Spleen (tissue), 11 donors: ENCODE measurements around the gene RHBDL1. TPM values are rescaled to one million over a fixed set of nuclear protein-coding genes. Genes with fewer than 3 reads are reported as not detected.
A peak's percentile ranks its signal among the peaks of the same experiment; 100 is the strongest.

Experiments used
- DNase-seq: peaks from one replicate; pipeline ENCODE4 v3.0.0-alpha.2; 2020
- H3K27ac ChIP-seq, 8 donors: fragments of 200-600 bp; sonication (generic) in 7 of 8; 1 replicate in 4 of 8; 2 replicates in 4 of 8; pipeline versions ENCODE4 v1.5.0 to v1.8.0; 2016 to 2021; ENCODE audit warnings: inconsistent platforms in 4 of 8, mild to moderate bottlenecking in 4 of 8, moderate library complexity in 1 of 8
- H3K27me3 ChIP-seq, 7 donors: fragments of 200-600 bp; sonication (generic) in 6 of 7; replicated peaks in 1 of 7; 1 replicate in 4 of 7; 2 replicates in 3 of 7; pipeline versions ENCODE4 v1.5.0 to v1.8.0; 2016 to 2021; ENCODE audit warnings: inconsistent platforms in 3 of 7, mild to moderate bottlenecking in 1 of 7
- H3K36me3 ChIP-seq, 6 donors: fragments of 200-600 bp; sonication (generic) in 5 of 6; 1 replicate in 4 of 6; 2 replicates in 2 of 6; pipeline versions ENCODE4 v1.5.0 to v1.8.0; 2016 to 2021; ENCODE audit warnings: inconsistent platforms in 2 of 6
- H3K4me1 ChIP-seq, 6 donors: fragments of 200-600 bp; sonication (generic) in 5 of 6; 1 replicate in 3 of 6; 2 replicates in 3 of 6; pipeline versions ENCODE4 v1.5.0 to v1.8.0; 2016 to 2021; ENCODE audit warnings: inconsistent platforms in 3 of 6
- H3K4me3 ChIP-seq, 8 donors: fragments of 200-600 bp; sonication (generic) in 7 of 8; 1 replicate in 4 of 8; 2 replicates in 4 of 8; pipeline versions ENCODE4 v1.5.0 to v1.8.0; 2016 to 2021; ENCODE audit warnings: inconsistent platforms in 4 of 8, mild to moderate bottlenecking in 4 of 8, moderate library complexity in 2 of 8
- H3K9me3 ChIP-seq, 8 donors: fragments of 200-600 bp; sonication (generic) in 7 of 8; 1 replicate in 4 of 8; 2 replicates in 4 of 8; pipeline versions ENCODE4 v1.5.0 to v1.8.0; 2016 to 2021; ENCODE audit warnings: inconsistent platforms in 4 of 8
- POLR2A ChIP-seq, 3 donors: fragments of 450-650 bp; IDR thresholded peaks; one replicate each; pipeline ENCODE4 v1.5.1; 2017; ENCODE audit warnings: antibody characterized with exemption in 3 of 3, mild to moderate bottlenecking in 1 of 3
- POLR2AphosphoS5 ChIP-seq, 3 donors: sonication (generic); formaldehyde crosslinking; IDR thresholded peaks; one replicate each; pipeline ENCODE4 v1.5.1; 2017; ENCODE audit warnings: antibody characterized with exemption in 3 of 3
- WGBS, 5 donors: extraction: QIAGEN DNeasy Blood & Tissue Kit in 3 of 5; methylation state at CpG; one replicate each; pipeline versions ENCODE4 v1.1.5 to v1.1.7; 2013 to 2018; 5-methylcytosine and 5-hydroxymethylcytosine counted together
- intact Hi-C: fragments of 100-400 bp; cut with DNase I; formaldehyde crosslinking; loops from one replicate; pipeline ENCODE4 v1.15.0; 2023; ENCODE audit warnings: low total_unique reads
- polyA plus RNA-seq, 3 donors: library from polyadenylated mRNA; stranded (reverse); fragments of 200-250 nt; gene quantifications; one replicate each; pipeline ENCODE4 v1.2.1, GENCODE V29; 2013
- total RNA-seq, 7 donors: library from RNA; depleted of rRNA in 3 of 7; stranded (reverse); fragments of >200 nt in 3 of 7; fragmentation: NEBNext Ultra II Directional in 4 of 7; extraction: Animal tissue kit (Norgen Biotek cat#: 25700) in 4 of 7; gene quantifications; one replicate each; pipeline versions ENCODE4 v1.1.0 to v1.2.1, GENCODE V29; 2016 to 2021
- TF ChIP-seq, protein P1 (sequence below), 11 experiments: fragments of 200-600 bp in 7 of 11; fragments of 450-650 bp in 4 of 11; sonication (generic) in 4 of 11; IDR thresholded peaks in 8 of 11; conservative IDR thresholded peaks in 3 of 11; 1 replicate in 7 of 11; 2 replicates in 4 of 11; pipeline versions ENCODE4 v1.4.0 to v1.8.0; 2016 to 2021; ENCODE audit warnings: antibody characterized with exemption in 11 of 11, inconsistent platforms in 4 of 11, mild to moderate bottlenecking in 1 of 11
- donor health status: healthy with polysubstance abuse.
- donor health status: DM: no; HTN: no; CAD: no; lungs with moderate emphysema.
- donor health status: DM: no; HTN: no; CAD: no.
- donor health status: Bipolar disorder and iron deficiency.
- donor health status: healthy.
- donor health status: DM: no; HTN: no; CAD: no.
- donor health status: DM: yes; HTN: yes; CAD: no.

RHBDL1 gene
- total and polyA plus RNA-seq, 10 donors: 0.37 to 2.0 (median 0.65) TPM

DNA sequence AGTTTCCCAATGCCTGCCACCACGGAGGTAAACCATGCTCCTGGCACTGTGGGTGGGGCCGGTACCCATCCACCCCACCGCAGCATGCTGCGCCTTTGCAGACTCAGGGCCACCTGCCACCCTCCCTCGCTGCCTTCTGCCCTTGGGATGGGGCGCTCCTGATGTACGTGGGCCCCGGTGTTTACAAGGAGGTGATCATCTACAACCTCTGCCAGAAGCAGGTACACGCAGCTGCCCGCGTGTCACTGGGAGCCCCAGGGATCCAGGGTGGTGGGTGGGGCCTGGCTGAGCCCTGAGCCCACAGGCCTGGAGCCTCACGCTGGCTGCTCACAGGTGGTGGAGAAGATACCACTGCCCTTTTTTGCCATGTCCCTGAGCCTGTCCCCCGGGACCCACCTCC lies 8.9 kb upstream of the RHBDL1 start:
- 89 to 96% (median 92%) methylated on average over 11 to 13 of the region's 13 CpGs for WGBS, 5 donors
- intact Hi-C loops: no loop called here

DNA sequence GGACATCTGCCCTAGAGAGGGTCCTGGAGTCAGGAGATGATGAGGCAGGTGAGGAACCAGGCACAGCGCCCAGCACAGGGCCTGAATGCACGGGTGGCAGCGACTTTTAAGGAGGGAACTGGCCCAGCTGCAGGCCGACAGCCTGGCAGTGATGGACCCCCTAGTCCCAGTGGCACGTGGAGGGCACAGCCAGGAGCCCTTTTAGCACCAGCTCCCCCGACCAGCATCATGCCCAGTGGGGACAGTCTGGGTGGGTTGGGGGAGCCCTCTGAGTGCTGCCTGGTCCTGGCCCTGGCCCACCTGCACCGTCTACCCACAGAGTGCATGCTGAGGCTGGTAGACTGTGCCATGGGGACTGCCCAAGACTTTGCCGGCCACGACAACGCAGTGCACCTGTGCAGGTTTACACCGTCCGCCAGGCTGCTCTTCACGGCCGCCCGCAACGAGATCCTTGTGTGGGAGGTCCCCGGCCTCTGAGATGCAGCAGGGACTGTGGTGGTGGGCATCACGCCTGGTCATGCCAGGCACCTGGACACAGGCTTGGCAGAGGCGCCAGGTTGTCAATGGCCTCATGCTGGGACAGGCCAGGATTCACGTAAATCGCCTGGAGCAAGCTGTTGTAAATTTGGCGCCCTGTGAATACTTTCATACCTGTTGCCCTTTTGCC lies 8.2 kb upstream of the RHBDL1 start:
- Histone ChIP-seq H3K4me1 (peaks cover 14 to 39% (median 27%) of the 10 kb centered on the region in 6 donors), H3K27ac (peak overlapping the region; percentile 75 to 94 (median 90)), H3K36me3 (peaks cover 0 to 33% (median 29%) of the 10 kb centered on the region in 6 donors), H3K4me3 (peak overlapping the region in 6 of 8 donors; percentile 70 to 99 (median 92)), H3K27me3 (no peaks in the 10 kb centered on the region), H3K9me3 (no peaks in the 10 kb centered on the region)
- no peak for TF ChIP-seq POLR2A (IDR thresholded peaks at IDR 0.05)
- TF ChIP-seq, protein P1, sequence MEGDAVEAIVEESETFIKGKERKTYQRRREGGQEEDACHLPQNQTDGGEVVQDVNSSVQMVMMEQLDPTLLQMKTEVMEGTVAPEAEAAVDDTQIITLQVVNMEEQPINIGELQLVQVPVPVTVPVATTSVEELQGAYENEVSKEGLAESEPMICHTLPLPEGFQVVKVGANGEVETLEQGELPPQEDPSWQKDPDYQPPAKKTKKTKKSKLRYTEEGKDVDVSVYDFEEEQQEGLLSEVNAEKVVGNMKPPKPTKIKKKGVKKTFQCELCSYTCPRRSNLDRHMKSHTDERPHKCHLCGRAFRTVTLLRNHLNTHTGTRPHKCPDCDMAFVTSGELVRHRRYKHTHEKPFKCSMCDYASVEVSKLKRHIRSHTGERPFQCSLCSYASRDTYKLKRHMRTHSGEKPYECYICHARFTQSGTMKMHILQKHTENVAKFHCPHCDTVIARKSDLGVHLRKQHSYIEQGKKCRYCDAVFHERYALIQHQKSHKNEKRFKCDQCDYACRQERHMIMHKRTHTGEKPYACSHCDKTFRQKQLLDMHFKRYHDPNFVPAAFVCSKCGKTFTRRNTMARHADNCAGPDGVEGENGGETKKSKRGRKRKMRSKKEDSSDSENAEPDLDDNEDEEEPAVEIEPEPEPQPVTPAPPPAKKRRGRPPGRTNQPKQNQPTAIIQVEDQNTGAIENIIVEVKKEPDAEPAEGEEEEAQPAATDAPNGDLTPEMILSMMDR (IDR thresholded peaks at IDR 0.05 in 8 of 11, conservative IDR thresholded peaks at IDR 0.05 in 3 of 11): no peak
- intact Hi-C loops: no loop called here
- peak; percentile 88 for DNase-seq
- WGBS, 5 donors: 83 to 90% (median 89%) methylated on average over 6 to 22 of the region's 22 CpGs

More for the DNA sequence above, 8.9 kb upstream of the RHBDL1 start:
- Histone ChIP-seq H3K4me1 (peaks cover 14 to 43% (median 28%) of the 10 kb centered on the region in 6 donors), H3K27me3 (no peaks in the 10 kb centered on the region), H3K27ac (peak overlapping the region in 1 of 8 donors; percentile 94), H3K9me3 (no peaks in the 10 kb centered on the region), H3K4me3 (no peak overlapping the region), H3K36me3 (peaks cover 0 to 26% (median 22%) of the 10 kb centered on the region in 6 donors)
- TF ChIP-seq POLR2AphosphoS5 (IDR thresholded peaks at IDR 0.05): no peak
- TF ChIP-seq, protein P1 (IDR thresholded peaks at IDR 0.05 in 8 of 11, conservative IDR thresholded peaks at IDR 0.05 in 3 of 11): no peak
- no peak for TF ChIP-seq POLR2A (IDR thresholded peaks at IDR 0.05)
- no peak for DNase-seq

DNA sequence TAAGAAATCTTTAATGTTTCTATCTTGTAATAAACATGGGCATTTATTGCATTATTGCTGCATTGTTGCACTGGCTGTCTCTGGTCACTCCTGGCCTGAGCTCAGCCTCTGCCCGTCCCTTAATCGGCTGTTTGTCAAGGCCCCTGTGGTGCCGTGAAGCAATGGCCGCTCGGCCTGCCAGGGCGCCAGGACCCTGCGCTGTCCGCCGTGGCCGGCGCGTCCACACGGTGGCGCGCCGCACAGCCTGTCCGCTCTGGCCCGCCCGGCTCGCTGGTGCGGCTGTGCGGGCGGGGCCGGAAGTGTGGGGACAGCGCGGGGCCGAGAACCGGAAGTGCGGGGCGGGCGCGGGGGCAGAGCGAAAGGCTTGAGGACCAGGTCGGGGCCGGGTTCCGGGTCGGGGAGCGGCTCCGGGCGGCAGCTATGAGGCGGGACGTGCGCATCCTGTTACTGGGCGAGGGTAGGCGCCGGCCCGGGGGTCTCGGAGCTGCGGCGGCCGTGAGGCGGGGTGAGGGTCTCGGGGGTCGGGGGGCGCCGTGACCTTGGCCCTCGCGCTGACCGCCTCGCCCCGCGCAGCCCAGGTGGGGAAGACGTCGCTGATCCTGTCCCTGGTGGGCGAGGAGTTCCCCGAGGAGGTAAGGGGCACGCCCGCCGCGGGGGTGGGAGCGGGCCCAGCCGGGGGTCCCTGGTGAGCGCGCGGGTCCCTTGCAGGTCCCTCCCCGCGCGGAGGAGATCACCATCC lies 7.5 kb upstream of the RHBDL1 start, which contains the start of gene RHOT2:
RHOT2 (plus strand) TSS at position 353 of the 739 bp plus-strand sequence; CDS start at position 421, 68 bp downstream.
- intact Hi-C loops: no loop called here
- Histone ChIP-seq H3K27ac (peak within 1 kb of the TSS; percentile 75 to 94 (median 90)), H3K9me3 (no peaks in the 10 kb centered on the region), H3K4me1 (peaks cover 14 to 39% (median 27%) of the 10 kb centered on the region in 6 donors), H3K27me3 (no peaks in the 10 kb centered on the region), H3K4me3 (peak within 1 kb of the TSS; percentile 70 to 99 (median 90)), H3K36me3 (peaks cover 0 to 40% (median 36%) of the 10 kb centered on the region in 6 donors)
- DNase-seq: peak; percentile 99
- WGBS, 5 donors: 1% methylated on average over 34 to 78 of the region's 78 CpGs
- TF ChIP-seq POLR2AphosphoS5 (IDR thresholded peaks at IDR 0.05) (peak; percentile 90 to 94 (median 91)), POLR2A (IDR thresholded peaks at IDR 0.05) (peak in 1 of 3 donors; percentile 41)
- TF ChIP-seq, protein P1 (IDR thresholded peaks at IDR 0.05 in 8 of 11, conservative IDR thresholded peaks at IDR 0.05 in 3 of 11): peak in 10 of 11 experiments; percentile 61 to 99 (median 96)
